ENCODE measurements around the gene NDUFS8. TPM values are rescaled to one million over a fixed set of nuclear protein-coding genes. Genes with fewer than 3 reads are reported as not detected.
"Not testable (repeated sequence)": the region's sequence is repeated elsewhere in the genome, so short reads cannot be mapped to it uniquely, and the experiment has no call there.

Gene NDUFS8
- 113 TPM for polyA plus RNA-seq (2013, experiment 1 of 2)
- 110 TPM for polyA plus RNA-seq (2013, experiment 2 of 2)

- WGBS (ENCODE audit: extremely low coverage, insufficient coverage, low lambda C conversion rate), result no CpG with 5 or more reads among the region's 56 CpGs
- Histone ChIP-seq H3K27me3 (ENCODE audit: insufficient read depth, low read length, poor library complexity) (no peaks in the 10 kb centered on the region), H2BK15ac (replicated peaks; ENCODE audit: low read depth) (no peak within 1 kb of the TSS), H3K18ac (ENCODE audit: low read length) (peak within 1 kb of the TSS; percentile 7), H3K4ac (ENCODE audit: low read depth, low read length) (peak within 1 kb of the TSS; percentile 29), H3K27ac (ENCODE audit: low read depth, low read length) (peak within 1 kb of the TSS; percentile 54), H3K79me2 (ENCODE audit: control insufficient read depth, insufficient read depth, low read length) (peaks cover 9% of the 10 kb centered on the region), H2BK5ac (ENCODE audit: low read length) (no peak within 1 kb of the TSS), H3K4me3 (ENCODE audit: low read length) (peak within 1 kb of the TSS; percentile 83), H3K4me1 (ENCODE audit: control insufficient read depth, low read depth, low read length) (peaks cover 2% of the 10 kb centered on the region), H4K5ac (ENCODE audit: low read length) (no peak within 1 kb of the TSS), H4K8ac (ENCODE audit: low read depth, low read length) (no peak within 1 kb of the TSS), H3K4me2 (ENCODE audit: low read length) (peak within 1 kb of the TSS; percentile 76), H3K9ac (ENCODE audit: low read length) (peak within 1 kb of the TSS; percentile 99), H3K23ac (ENCODE audit: low read length) (no peak within 1 kb of the TSS), H2AK5ac (ENCODE audit: low read length) (peak within 1 kb of the TSS; percentile 90), H3K36me3 (ENCODE audit: control insufficient read depth, insufficient read depth, low read length) (peaks cover 4% of the 10 kb centered on the region), H3K79me1 (ENCODE audit: low read length) (peaks cover 14% of the 10 kb centered on the region), H3K56ac (ENCODE audit: low read length) (peak within 1 kb of the TSS; percentile 100), H2BK120ac (ENCODE audit: low read depth, low read length) (no peak within 1 kb of the TSS)
- DNase-seq, result peak; percentile 100
Measured at GRCh38 chr11:68030318-68031143, at the start of gene NDUFS8. TSS of gene NDUFS8 (plus strand) at chr11:68030681. CDS start at chr11:68032152, 1,471 bp downstream.

- H3K4ac ChIP-seq (ENCODE audit: low read depth, low read length); H4K8ac ChIP-seq (ENCODE audit: low read depth, low read length); H2BK120ac ChIP-seq (ENCODE audit: low read depth, low read length); H3K27me3 ChIP-seq (ENCODE audit: insufficient read depth, low read length, poor library complexity); H3K18ac ChIP-seq (ENCODE audit: low read length); H3K23ac ChIP-seq (ENCODE audit: low read length); H3K56ac ChIP-seq (ENCODE audit: low read length); H3K4me3 ChIP-seq (ENCODE audit: low read length); H3K36me3 ChIP-seq (ENCODE audit: control insufficient read depth, insufficient read depth, low read length); H3K9ac ChIP-seq (ENCODE audit: low read length); H3K79me1 ChIP-seq (ENCODE audit: low read length); H3K4me2 ChIP-seq (ENCODE audit: low read length); H4K5ac ChIP-seq (ENCODE audit: low read length); H2BK5ac ChIP-seq (ENCODE audit: low read length); H3K27ac ChIP-seq (ENCODE audit: low read depth, low read length); H2AK5ac ChIP-seq (ENCODE audit: low read length); DNase-seq; H2BK15ac ChIP-seq (replicated peaks; ENCODE audit: low read depth); H3K79me2 ChIP-seq (ENCODE audit: control insufficient read depth, insufficient read depth, low read length); H3K4me1 ChIP-seq (ENCODE audit: control insufficient read depth, low read depth, low read length): not testable (repeated sequence)
- no CpG with 5 or more reads among the region's 10 CpGs for WGBS (ENCODE audit: extremely low coverage, insufficient coverage, low lambda C conversion rate)
Measured at GRCh38 chr11:67981226-67981625, 49.3 kb upstream of the NDUFS8 start.

- not testable (repeated sequence) for H2BK5ac ChIP-seq (ENCODE audit: low read length); H2BK15ac ChIP-seq (replicated peaks; ENCODE audit: low read depth); H3K4me1 ChIP-seq (ENCODE audit: control insufficient read depth, low read depth, low read length); H2BK120ac ChIP-seq (ENCODE audit: low read depth, low read length); H3K9ac ChIP-seq (ENCODE audit: low read length); H4K8ac ChIP-seq (ENCODE audit: low read depth, low read length); H3K4ac ChIP-seq (ENCODE audit: low read depth, low read length); H3K27me3 ChIP-seq (ENCODE audit: insufficient read depth, low read length, poor library complexity); H3K18ac ChIP-seq (ENCODE audit: low read length); H3K79me2 ChIP-seq (ENCODE audit: control insufficient read depth, insufficient read depth, low read length); H4K5ac ChIP-seq (ENCODE audit: low read length); DNase-seq; H3K79me1 ChIP-seq (ENCODE audit: low read length); H3K4me2 ChIP-seq (ENCODE audit: low read length); H3K23ac ChIP-seq (ENCODE audit: low read length); H3K56ac ChIP-seq (ENCODE audit: low read length); H3K36me3 ChIP-seq (ENCODE audit: control insufficient read depth, insufficient read depth, low read length); H2AK5ac ChIP-seq (ENCODE audit: low read length); H3K27ac ChIP-seq (ENCODE audit: low read depth, low read length); H3K4me3 ChIP-seq (ENCODE audit: low read length)
- WGBS (ENCODE audit: extremely low coverage, insufficient coverage, low lambda C conversion rate), result no CpG with 5 or more reads among the region's 17 CpGs
Measured at GRCh38 chr11:67982255-67982857, 48.1 kb upstream of the NDUFS8 start.

- Histone ChIP-seq H3K9ac (ENCODE audit: low read length) (no peak overlapping the region), H2BK5ac (ENCODE audit: low read length) (no peak overlapping the region), H3K4me2 (ENCODE audit: low read length) (no peak overlapping the region), H3K56ac (ENCODE audit: low read length) (no peak overlapping the region), H3K4ac (ENCODE audit: low read depth, low read length) (no peak overlapping the region), H3K4me1 (ENCODE audit: control insufficient read depth, low read depth, low read length) (no peaks in the 10 kb centered on the region), H3K36me3 (ENCODE audit: control insufficient read depth, insufficient read depth, low read length) (no peaks in the 10 kb centered on the region), H4K5ac (ENCODE audit: low read length) (no peak overlapping the region), H2BK15ac (replicated peaks; ENCODE audit: low read depth) (no peak overlapping the region), H3K23ac (ENCODE audit: low read length) (no peak overlapping the region), H4K8ac (ENCODE audit: low read depth, low read length) (no peak overlapping the region), H3K27me3 (ENCODE audit: insufficient read depth, low read length, poor library complexity) (no peaks in the 10 kb centered on the region), H3K79me2 (ENCODE audit: control insufficient read depth, insufficient read depth, low read length) (no peaks in the 10 kb centered on the region), H3K4me3 (ENCODE audit: low read length) (no peak overlapping the region), H3K27ac (ENCODE audit: low read depth, low read length) (no peak overlapping the region), H3K79me1 (ENCODE audit: low read length) (no peaks in the 10 kb centered on the region), H3K18ac (ENCODE audit: low read length) (no peak overlapping the region), H2BK120ac (ENCODE audit: low read depth, low read length) (no peak overlapping the region), H2AK5ac (ENCODE audit: low read length) (no peak overlapping the region)
- no peak for DNase-seq
- no CpG with 5 or more reads among the region's 29 CpGs for whole genome bisulfite sequencing (ENCODE audit: extremely low coverage, insufficient coverage, low lambda C conversion rate)
Measured at GRCh38 chr11:67983951-67984350, 46.5 kb upstream of the NDUFS8 start.

- not testable (repeated sequence) for H3K56ac ChIP-seq (ENCODE audit: low read length); H3K4me1 ChIP-seq (ENCODE audit: control insufficient read depth, low read depth, low read length); H4K5ac ChIP-seq (ENCODE audit: low read length); DNase-seq; H3K79me1 ChIP-seq (ENCODE audit: low read length); H3K4me3 ChIP-seq (ENCODE audit: low read length); H2BK5ac ChIP-seq (ENCODE audit: low read length); H2AK5ac ChIP-seq (ENCODE audit: low read length); H3K27me3 ChIP-seq (ENCODE audit: insufficient read depth, low read length, poor library complexity); H2BK120ac ChIP-seq (ENCODE audit: low read depth, low read length); H2BK15ac ChIP-seq (replicated peaks; ENCODE audit: low read depth); H3K79me2 ChIP-seq (ENCODE audit: control insufficient read depth, insufficient read depth, low read length); H3K36me3 ChIP-seq (ENCODE audit: control insufficient read depth, insufficient read depth, low read length); H3K9ac ChIP-seq (ENCODE audit: low read length); H3K27ac ChIP-seq (ENCODE audit: low read depth, low read length); H3K4ac ChIP-seq (ENCODE audit: low read depth, low read length); H3K23ac ChIP-seq (ENCODE audit: low read length); H3K18ac ChIP-seq (ENCODE audit: low read length); H3K4me2 ChIP-seq (ENCODE audit: low read length); H4K8ac ChIP-seq (ENCODE audit: low read depth, low read length)
- 88% methylated on average over 1 of the region's 6 CpGs for WGBS (ENCODE audit: extremely low coverage, insufficient coverage, low lambda C conversion rate)
Measured at GRCh38 chr11:67985302-67985701, 45.2 kb upstream of the NDUFS8 start.
